HG03045 (cell line): ENCODE data around the gene CCDC174.

Experiments used
- ATAC-seq: cut with Tn5 transposase; IDR thresholded peaks from one replicate; pipeline ENCODE4 v1.9.1; 2021; ENCODE audit warnings: mild to moderate bottlenecking, moderate library complexity; ENCODE audit not compliant: unreplicated experiment

Gene CCDC174

GRCh38 chr3:14698601-14699244 lies 47.2 kb downstream of the CCDC174 start:
- ATAC-seq = no peak

- no peak for ATAC-seq
Observed at GRCh38 chr3:14699643-14700042, 48.1 kb downstream of the CCDC174 start.

- no peak for ATAC-seq
Observed at GRCh38 chr3:14700891-14701290, 49.3 kb downstream of the CCDC174 start.

- no peak for ATAC-seq
Observed at GRCh38 chr3:14701676-14702075, 50.1 kb downstream of the CCDC174 start.

GRCh38 chr3:14703128-14703750 lies 51.7 kb downstream of the CCDC174 start:
- no peak for ATAC-seq

GRCh38 chr3:14703791-14704190 lies 52.2 kb downstream of the CCDC174 start:
- ATAC-seq = no peak

- ATAC-seq = no peak
Observed at GRCh38 chr3:14706096-14706495, 54.5 kb downstream of the CCDC174 start.

- no peak for ATAC-seq
Observed at GRCh38 chr3:14716591-14716990, 65.0 kb downstream of the CCDC174 start.

GRCh38 chr3:14717307-14717706 lies 65.7 kb downstream of the CCDC174 start:
- ATAC-seq = no peak

GRCh38 chr3:14718539-14718938 lies 67.0 kb downstream of the CCDC174 start:
- no peak for ATAC-seq

GRCh38 chr3:14719006-14719405 lies 67.4 kb downstream of the CCDC174 start:
- no peak for ATAC-seq

GRCh38 chr3:14721126-14721864 lies 69.7 kb downstream of the CCDC174 start:
- no peak for ATAC-seq
